GM23338 (cell line): ENCODE data around the gene MBD3L2. TPM values are rescaled to one million over a fixed set of nuclear protein-coding genes. Genes with fewer than 3 reads are reported as not detected.

Experiments used
- ATAC-seq: fragments of 200-7000 bp; cut with Tn5 transposase; 3 replicates; pipeline ENCODE4 v1.9.1; 2020
- DNase-seq: peaks from one replicate; pipeline ENCODE4 v3.0.0-alpha.2; 2015; ENCODE audit warnings: low spot score
- H2AFZ ChIP-seq: fragments of 200-600 bp; sonication (generic); 2 replicates; pipeline ENCODE4 v1.8.0; 2016; ENCODE audit warnings: antibody characterized with exemption, mild to moderate bottlenecking, moderate library complexity
- H3F3A ChIP-seq: fragments of 200-600 bp; sonication (generic); replicated peaks from 2 replicates; pipeline ENCODE4 v1.8.0; 2017; ENCODE audit warnings: antibody characterized with exemption, mixed run types, low read depth
- H3K27ac ChIP-seq: fragments of 200-600 bp; sonication (generic); 2 replicates; pipeline ENCODE4 v1.6.1; 2016; ENCODE audit warnings: low read depth
- H3K27me3 ChIP-seq: fragments of 200-600 bp; sonication (generic); 2 replicates; pipeline ENCODE4 v1.8.0; 2016; ENCODE audit warnings: mild to moderate bottlenecking, mixed run types, moderate library complexity; ENCODE audit not compliant: insufficient read depth
- H3K36me3 ChIP-seq: fragments of 200-600 bp; sonication (generic); 2 replicates; pipeline ENCODE4 v1.8.0; 2016; ENCODE audit warnings: mild to moderate bottlenecking; ENCODE audit not compliant: insufficient read depth
- H3K4me1 ChIP-seq: fragments of 200-600 bp; sonication (generic); 2 replicates; pipeline ENCODE4 v1.8.0; 2016; ENCODE audit warnings: mild to moderate bottlenecking, moderate library complexity; ENCODE audit not compliant: insufficient read depth
- H3K4me2 ChIP-seq: fragments of 200-600 bp; sonication (generic); 2 replicates; pipeline ENCODE4 v1.7.1; 2017; ENCODE audit warnings: mixed run types
- H3K4me3 ChIP-seq: fragments of 200-600 bp; sonication (generic); 2 replicates; pipeline ENCODE4 v1.6.1; 2016; ENCODE audit warnings: mixed run types
- H3K79me2 ChIP-seq: fragments of 200-600 bp; sonication (generic); replicated peaks from 2 replicates; pipeline ENCODE4 v1.8.0; 2017; ENCODE audit warnings: mild to moderate bottlenecking; ENCODE audit not compliant: insufficient read depth
- H3K9me2 ChIP-seq: fragments of 200-600 bp; sonication (generic); 2 replicates; pipeline ENCODE4 v1.8.0; 2017; ENCODE audit not compliant: insufficient read depth
- H4K20me1 ChIP-seq: fragments of 200-600 bp; sonication (generic); replicated peaks from 2 replicates; pipeline ENCODE4 v1.8.0; 2017; ENCODE audit warnings: mild to moderate bottlenecking; ENCODE audit not compliant: insufficient read depth
- H3K27ac Mint-ChIP-seq: 2 replicates; pipeline ENCODE4 v1.8.0; 2020; ENCODE audit warnings: inconsistent platforms, mild to moderate bottlenecking, moderate library complexity, mixed read lengths
- H3K27me3 Mint-ChIP-seq: 3 replicates; pipeline ENCODE4 v1.8.0; 2022; ENCODE audit warnings: low read depth, mild to moderate bottlenecking, moderate library complexity, mixed read lengths, inconsistent platforms; ENCODE audit not compliant: insufficient read depth, poor library complexity
- H3K36me3 Mint-ChIP-seq: 3 replicates; pipeline ENCODE4 v1.8.0; 2021; ENCODE audit warnings: low read depth, mild to moderate bottlenecking, inconsistent platforms, moderate library complexity, mixed read lengths
- H3K4me1 Mint-ChIP-seq: 3 replicates; pipeline ENCODE4 v1.8.0; 2020; ENCODE audit warnings: mild to moderate bottlenecking, inconsistent platforms, mixed read lengths
- H3K4me3 Mint-ChIP-seq: 3 replicates; pipeline ENCODE4 v1.8.0; 2021; ENCODE audit warnings: moderate library complexity, mild to moderate bottlenecking, inconsistent platforms, mixed read lengths
- H3K9me3 Mint-ChIP-seq: 3 replicates; pipeline ENCODE4 v1.8.0; 2020; ENCODE audit warnings: moderate library complexity, mild to moderate bottlenecking, inconsistent platforms, mixed read lengths
- CREB1 ChIP-seq: fragments of 250-450 bp; sonication (Bioruptor Pico); IDR thresholded peaks from 2 replicates; pipeline ENCODE4 v1.5.0; 2020; ENCODE audit warnings: low read depth, mild to moderate bottlenecking, moderate library complexity
- EZH2 ChIP-seq: fragments of 200-600 bp; sonication (generic); IDR thresholded peaks from one replicate; pipeline ENCODE4 v1.8.0; 2017; ENCODE audit warnings: antibody characterized with exemption, mild to moderate bottlenecking, low read depth; ENCODE audit not compliant: unreplicated experiment
- NANOG ChIP-seq: IDR thresholded peaks from 2 replicates; pipeline ENCODE4 v1.6.1; 2016; ENCODE audit warnings: antibody characterized with exemption, borderline replicate concordance
- POLR2AphosphoS5 ChIP-seq: IDR thresholded peaks from 2 replicates; pipeline ENCODE4 v1.6.1; 2016; ENCODE audit warnings: antibody characterized with exemption, low read depth
- STAT1 ChIP-seq: IDR thresholded peaks from one replicate; pipeline ENCODE4 v1.6.1; 2016; ENCODE audit warnings: antibody characterized with exemption; ENCODE audit not compliant: unreplicated experiment
- ZNF114 ChIP-seq: fragments of 250-450 bp; sonication (Bioruptor Pico); IDR thresholded peaks from 2 replicates; pipeline ENCODE4 v1.5.0; 2020; ENCODE audit warnings: mild to moderate bottlenecking, moderate library complexity
- polyA plus RNA-seq: library from polyadenylated mRNA; unstranded; fragments of >200 nt; fragmentation: Nextera tagmentation; extraction: Ambion mirVana; gene quantifications from 2 replicates; pipeline ENCODE4 v1.2.1, GENCODE V29; 2016
- total RNA-seq: library from RNA; depleted of rRNA; stranded (reverse); fragments of >200 nt; shearing (Covaris generic); gene quantifications from 2 replicates; pipeline ENCODE4 v1.2.3, GENCODE V29; 2014
- TF ChIP-seq, protein P1 (sequence below): IDR thresholded peaks from one replicate; pipeline ENCODE4 v1.6.1; 2018; ENCODE audit warnings: antibody characterized with exemption; ENCODE audit not compliant: unreplicated experiment
- TF ChIP-seq, protein P2 (sequence below): IDR thresholded peaks from 2 replicates; pipeline ENCODE4 v1.6.1; 2016; ENCODE audit warnings: antibody characterized with exemption
- TF ChIP-seq, protein P3 (sequence below): fragments of 250-450 bp; sonication (Bioruptor Pico); IDR thresholded peaks from 2 replicates; pipeline ENCODE4 v1.5.0; 2020; ENCODE audit warnings: mild to moderate bottlenecking, moderate library complexity
- TF ChIP-seq, protein P4 (sequence below), 2 experiments: fragments of 200-600 bp in 1 of 2; sonication (generic) in 1 of 2; conservative IDR thresholded peaks; 2 replicates each; pipeline versions ENCODE4 v1.5.1 to v1.6.1; 2016 to 2017; ENCODE audit warnings: antibody characterized with exemption in 2 of 2, low read depth in 2 of 2, mild to moderate bottlenecking in 2 of 2, moderate library complexity in 1 of 2

Gene MBD3L2
- total and polyA plus RNA-seq, 2 experiments from 2014 or later = not detected

DNA sequence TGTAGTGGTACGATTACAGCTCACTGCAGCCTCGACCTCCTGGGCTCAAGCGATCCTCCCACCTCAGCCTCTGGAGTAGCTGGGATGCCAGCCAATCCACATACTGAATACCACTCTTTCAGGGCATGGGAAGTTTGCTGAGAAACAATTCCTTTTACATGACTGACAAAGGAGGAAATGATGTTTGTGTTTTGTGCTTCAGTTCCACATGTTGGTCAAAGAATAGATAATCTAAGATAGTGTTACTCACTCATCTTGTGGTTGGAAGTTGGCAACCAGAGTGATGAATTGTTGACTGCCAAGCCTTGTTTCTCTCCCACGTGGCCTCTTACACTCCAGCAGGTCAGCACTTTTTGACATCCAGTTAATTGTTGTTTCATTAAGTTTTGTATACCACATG, 35.4 kb upstream of the MBD3L2 start:
- Histone ChIP-seq H3K27ac (no peak overlapping the region), H3K27me3 (no peaks in the 10 kb centered on the region), H3K4me1 (no peaks in the 10 kb centered on the region), H3K36me3 (peaks cover 6% of the 10 kb centered on the region; the same call in 1 of the 2 replicates), H3K9me2 (no peaks in the 10 kb centered on the region), H3F3A (no peaks in the 10 kb centered on the region), H3K4me2 (no peak overlapping the region), H3K79me2 (no peaks in the 10 kb centered on the region), H4K20me1 (no peaks in the 10 kb centered on the region), H3K4me3 (no peak overlapping the region), H2AFZ (no peak overlapping the region)
- TF ChIP-seq EZH2 (no peak), STAT1 (no peak)
- H3K27ac Mint-ChIP-seq = no peak overlapping the region
- H3K36me3 Mint-ChIP-seq = peaks cover 34% of the 10 kb centered on the region; the same call in 2 of the 3 replicates
- peaks cover 89% of the 10 kb centered on the region for H3K9me3 Mint-ChIP-seq
- no peak for ATAC-seq
- no peak overlapping the region for H3K4me3 Mint-ChIP-seq
- peaks cover 2% of the 10 kb centered on the region for H3K27me3 Mint-ChIP-seq
- no peaks in the 10 kb centered on the region for H3K4me1 Mint-ChIP-seq
- no peak for DNase-seq

DNA sequence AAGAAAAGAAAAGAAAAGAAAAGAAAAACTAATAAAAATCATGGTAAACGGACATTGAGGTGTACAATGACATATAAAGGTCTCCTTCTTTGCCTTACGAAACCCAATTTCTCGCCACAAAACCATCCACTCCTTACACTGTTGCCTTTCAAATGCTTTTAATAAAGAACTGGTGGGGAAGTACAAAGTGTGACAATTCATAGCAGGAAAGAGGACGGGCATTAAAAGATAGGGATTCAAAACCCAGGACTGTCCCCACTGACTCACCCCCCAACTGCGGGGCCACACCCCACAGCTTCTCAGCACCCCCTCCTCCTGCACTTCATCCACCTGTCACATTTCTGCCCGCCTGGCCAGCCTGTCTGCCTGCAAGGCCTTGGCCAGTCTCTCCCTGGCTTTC, 30.3 kb upstream of the MBD3L2 start:
- Mint-ChIP-seq H3K9me3 (peaks cover 46% of the 10 kb centered on the region), H3K4me3 (no peak overlapping the region), H3K4me1 (no peaks in the 10 kb centered on the region), H3K27ac (no peak overlapping the region), H3K27me3 (no peaks in the 10 kb centered on the region), H3K36me3 (peaks cover 17% of the 10 kb centered on the region; the same call in 1 of the 3 replicates)
- H2AFZ ChIP-seq = no peak overlapping the region
- H3K4me1 ChIP-seq = no peaks in the 10 kb centered on the region
- no peaks in the 10 kb centered on the region for H3K79me2 ChIP-seq
- no peaks in the 10 kb centered on the region for H3F3A ChIP-seq
- no peak overlapping the region for H3K27ac ChIP-seq
- peaks cover 6% of the 10 kb centered on the region; the same call in 1 of the 2 replicates for H3K36me3 ChIP-seq
- ATAC-seq (no peak), DNase-seq (no peak)
- H3K4me2 ChIP-seq = no peak overlapping the region
- H3K27me3 ChIP-seq = no peaks in the 10 kb centered on the region
- H3K9me2 ChIP-seq = no peaks in the 10 kb centered on the region
- no peak overlapping the region for H3K4me3 ChIP-seq
- no peaks in the 10 kb centered on the region for H4K20me1 ChIP-seq
- TF ChIP-seq NANOG = no peak
- no peak for TF ChIP-seq ZNF114 (CRISPR knock-in tag)
- TF ChIP-seq, protein P1, sequence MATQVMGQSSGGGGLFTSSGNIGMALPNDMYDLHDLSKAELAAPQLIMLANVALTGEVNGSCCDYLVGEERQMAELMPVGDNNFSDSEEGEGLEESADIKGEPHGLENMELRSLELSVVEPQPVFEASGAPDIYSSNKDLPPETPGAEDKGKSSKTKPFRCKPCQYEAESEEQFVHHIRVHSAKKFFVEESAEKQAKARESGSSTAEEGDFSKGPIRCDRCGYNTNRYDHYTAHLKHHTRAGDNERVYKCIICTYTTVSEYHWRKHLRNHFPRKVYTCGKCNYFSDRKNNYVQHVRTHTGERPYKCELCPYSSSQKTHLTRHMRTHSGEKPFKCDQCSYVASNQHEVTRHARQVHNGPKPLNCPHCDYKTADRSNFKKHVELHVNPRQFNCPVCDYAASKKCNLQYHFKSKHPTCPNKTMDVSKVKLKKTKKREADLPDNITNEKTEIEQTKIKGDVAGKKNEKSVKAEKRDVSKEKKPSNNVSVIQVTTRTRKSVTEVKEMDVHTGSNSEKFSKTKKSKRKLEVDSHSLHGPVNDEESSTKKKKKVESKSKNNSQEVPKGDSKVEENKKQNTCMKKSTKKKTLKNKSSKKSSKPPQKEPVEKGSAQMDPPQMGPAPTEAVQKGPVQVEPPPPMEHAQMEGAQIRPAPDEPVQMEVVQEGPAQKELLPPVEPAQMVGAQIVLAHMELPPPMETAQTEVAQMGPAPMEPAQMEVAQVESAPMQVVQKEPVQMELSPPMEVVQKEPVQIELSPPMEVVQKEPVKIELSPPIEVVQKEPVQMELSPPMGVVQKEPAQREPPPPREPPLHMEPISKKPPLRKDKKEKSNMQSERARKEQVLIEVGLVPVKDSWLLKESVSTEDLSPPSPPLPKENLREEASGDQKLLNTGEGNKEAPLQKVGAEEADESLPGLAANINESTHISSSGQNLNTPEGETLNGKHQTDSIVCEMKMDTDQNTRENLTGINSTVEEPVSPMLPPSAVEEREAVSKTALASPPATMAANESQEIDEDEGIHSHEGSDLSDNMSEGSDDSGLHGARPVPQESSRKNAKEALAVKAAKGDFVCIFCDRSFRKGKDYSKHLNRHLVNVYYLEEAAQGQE = no peak
- no peak for TF ChIP-seq CREB1 (CRISPR knock-in tag)
- no peak for TF ChIP-seq POLR2AphosphoS5
- TF ChIP-seq, protein P2, sequence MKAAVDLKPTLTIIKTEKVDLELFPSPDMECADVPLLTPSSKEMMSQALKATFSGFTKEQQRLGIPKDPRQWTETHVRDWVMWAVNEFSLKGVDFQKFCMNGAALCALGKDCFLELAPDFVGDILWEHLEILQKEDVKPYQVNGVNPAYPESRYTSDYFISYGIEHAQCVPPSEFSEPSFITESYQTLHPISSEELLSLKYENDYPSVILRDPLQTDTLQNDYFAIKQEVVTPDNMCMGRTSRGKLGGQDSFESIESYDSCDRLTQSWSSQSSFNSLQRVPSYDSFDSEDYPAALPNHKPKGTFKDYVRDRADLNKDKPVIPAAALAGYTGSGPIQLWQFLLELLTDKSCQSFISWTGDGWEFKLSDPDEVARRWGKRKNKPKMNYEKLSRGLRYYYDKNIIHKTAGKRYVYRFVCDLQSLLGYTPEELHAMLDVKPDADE = no peak
- TF ChIP-seq, protein P3, sequence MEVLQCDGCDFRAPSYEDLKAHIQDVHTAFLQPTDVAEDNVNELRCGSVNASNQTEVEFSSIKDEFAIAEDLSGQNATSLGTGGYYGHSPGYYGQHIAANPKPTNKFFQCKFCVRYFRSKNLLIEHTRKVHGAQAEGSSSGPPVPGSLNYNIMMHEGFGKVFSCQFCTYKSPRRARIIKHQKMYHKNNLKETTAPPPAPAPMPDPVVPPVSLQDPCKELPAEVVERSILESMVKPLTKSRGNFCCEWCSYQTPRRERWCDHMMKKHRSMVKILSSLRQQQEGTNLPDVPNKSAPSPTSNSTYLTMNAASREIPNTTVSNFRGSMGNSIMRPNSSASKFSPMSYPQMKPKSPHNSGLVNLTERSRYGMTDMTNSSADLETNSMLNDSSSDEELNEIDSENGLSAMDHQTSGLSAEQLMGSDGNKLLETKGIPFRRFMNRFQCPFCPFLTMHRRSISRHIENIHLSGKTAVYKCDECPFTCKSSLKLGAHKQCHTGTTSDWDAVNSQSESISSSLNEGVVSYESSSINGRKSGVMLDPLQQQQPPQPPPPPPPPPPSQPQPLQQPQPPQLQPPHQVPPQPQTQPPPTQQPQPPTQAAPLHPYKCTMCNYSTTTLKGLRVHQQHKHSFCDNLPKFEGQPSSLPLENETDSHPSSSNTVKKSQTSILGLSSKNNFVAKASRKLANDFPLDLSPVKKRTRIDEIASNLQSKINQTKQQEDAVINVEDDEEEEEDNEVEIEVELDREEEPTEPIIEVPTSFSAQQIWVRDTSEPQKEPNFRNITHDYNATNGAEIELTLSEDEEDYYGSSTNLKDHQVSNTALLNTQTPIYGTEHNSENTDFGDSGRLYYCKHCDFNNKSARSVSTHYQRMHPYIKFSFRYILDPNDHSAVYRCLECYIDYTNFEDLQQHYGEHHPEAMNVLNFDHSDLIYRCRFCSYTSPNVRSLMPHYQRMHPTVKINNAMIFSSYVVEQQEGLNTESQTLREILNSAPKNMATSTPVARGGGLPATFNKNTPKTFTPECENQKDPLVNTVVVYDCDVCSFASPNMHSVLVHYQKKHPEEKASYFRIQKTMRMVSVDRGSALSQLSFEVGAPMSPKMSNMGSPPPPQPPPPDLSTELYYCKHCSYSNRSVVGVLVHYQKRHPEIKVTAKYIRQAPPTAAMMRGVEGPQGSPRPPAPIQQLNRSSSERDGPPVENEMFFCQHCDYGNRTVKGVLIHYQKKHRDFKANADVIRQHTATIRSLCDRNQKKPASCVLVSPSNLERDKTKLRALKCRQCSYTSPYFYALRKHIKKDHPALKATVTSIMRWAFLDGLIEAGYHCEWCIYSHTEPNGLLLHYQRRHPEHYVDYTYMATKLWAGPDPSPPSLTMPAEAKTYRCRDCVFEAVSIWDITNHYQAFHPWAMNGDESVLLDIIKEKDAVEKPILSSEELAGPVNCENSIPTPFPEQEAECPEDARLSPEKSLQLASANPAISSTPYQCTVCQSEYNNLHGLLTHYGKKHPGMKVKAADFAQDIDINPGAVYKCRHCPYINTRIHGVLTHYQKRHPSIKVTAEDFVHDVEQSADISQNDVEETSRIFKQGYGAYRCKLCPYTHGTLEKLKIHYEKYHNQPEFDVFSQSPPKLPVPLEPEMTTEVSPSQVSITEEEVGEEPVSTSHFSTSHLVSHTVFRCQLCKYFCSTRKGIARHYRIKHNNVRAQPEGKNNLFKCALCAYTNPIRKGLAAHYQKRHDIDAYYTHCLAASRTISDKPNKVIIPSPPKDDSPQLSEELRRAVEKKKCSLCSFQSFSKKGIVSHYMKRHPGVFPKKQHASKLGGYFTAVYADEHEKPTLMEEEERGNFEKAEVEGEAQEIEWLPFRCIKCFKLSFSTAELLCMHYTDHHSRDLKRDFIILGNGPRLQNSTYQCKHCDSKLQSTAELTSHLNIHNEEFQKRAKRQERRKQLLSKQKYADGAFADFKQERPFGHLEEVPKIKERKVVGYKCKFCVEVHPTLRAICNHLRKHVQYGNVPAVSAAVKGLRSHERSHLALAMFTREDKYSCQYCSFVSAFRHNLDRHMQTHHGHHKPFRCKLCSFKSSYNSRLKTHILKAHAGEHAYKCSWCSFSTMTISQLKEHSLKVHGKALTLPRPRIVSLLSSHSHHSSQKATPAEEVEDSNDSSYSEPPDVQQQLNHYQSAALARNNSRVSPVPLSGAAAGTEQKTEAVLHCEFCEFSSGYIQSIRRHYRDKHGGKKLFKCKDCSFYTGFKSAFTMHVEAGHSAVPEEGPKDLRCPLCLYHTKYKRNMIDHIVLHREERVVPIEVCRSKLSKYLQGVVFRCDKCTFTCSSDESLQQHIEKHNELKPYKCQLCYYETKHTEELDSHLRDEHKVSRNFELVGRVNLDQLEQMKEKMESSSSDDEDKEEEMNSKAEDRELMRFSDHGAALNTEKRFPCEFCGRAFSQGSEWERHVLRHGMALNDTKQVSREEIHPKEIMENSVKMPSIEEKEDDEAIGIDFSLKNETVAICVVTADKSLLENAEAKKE = no peak
- no peak for TF ChIP-seq STAT1
- TF ChIP-seq, protein P4, sequence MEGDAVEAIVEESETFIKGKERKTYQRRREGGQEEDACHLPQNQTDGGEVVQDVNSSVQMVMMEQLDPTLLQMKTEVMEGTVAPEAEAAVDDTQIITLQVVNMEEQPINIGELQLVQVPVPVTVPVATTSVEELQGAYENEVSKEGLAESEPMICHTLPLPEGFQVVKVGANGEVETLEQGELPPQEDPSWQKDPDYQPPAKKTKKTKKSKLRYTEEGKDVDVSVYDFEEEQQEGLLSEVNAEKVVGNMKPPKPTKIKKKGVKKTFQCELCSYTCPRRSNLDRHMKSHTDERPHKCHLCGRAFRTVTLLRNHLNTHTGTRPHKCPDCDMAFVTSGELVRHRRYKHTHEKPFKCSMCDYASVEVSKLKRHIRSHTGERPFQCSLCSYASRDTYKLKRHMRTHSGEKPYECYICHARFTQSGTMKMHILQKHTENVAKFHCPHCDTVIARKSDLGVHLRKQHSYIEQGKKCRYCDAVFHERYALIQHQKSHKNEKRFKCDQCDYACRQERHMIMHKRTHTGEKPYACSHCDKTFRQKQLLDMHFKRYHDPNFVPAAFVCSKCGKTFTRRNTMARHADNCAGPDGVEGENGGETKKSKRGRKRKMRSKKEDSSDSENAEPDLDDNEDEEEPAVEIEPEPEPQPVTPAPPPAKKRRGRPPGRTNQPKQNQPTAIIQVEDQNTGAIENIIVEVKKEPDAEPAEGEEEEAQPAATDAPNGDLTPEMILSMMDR (conservative IDR thresholded peaks at IDR 0.05; ENCODE audit: low read depth in 2 of 2) = no peak
